Left ventricle myocardium inferior (tissue), 1 donor: ENCODE data around the gene AP4E1. TPM values are rescaled to one million over a fixed set of nuclear protein-coding genes. Genes with fewer than 3 reads are reported as not detected.

ENCODE experiments used
- DNase-seq: peaks from one replicate; pipeline ENCODE4 v3.0.0-alpha.2; 2020
- H3K27ac ChIP-seq: fragments of 200-600 bp; replicated peaks from 2 replicates; pipeline ENCODE4 v1.8.0; 2021
- H3K27me3 ChIP-seq: fragments of 200-600 bp; 2 replicates; pipeline ENCODE4 v1.8.0; 2021; ENCODE audit warnings: low read depth
- H3K36me3 ChIP-seq: fragments of 200-600 bp; 2 replicates; pipeline ENCODE4 v1.8.0; 2021
- H3K4me1 ChIP-seq: fragments of 200-600 bp; 2 replicates; pipeline ENCODE4 v1.8.0; 2021
- H3K4me3 ChIP-seq: fragments of 200-600 bp; 2 replicates; pipeline ENCODE4 v1.8.0; 2021; ENCODE audit warnings: mild to moderate bottlenecking, moderate library complexity
- H3K9me3 ChIP-seq: fragments of 200-600 bp; replicated peaks from 2 replicates; pipeline ENCODE4 v1.8.0; 2021
- CTCF ChIP-seq: fragments of 200-600 bp; IDR thresholded peaks from 2 replicates; pipeline ENCODE4 v1.8.0; 2021; ENCODE audit warnings: antibody characterized with exemption, mild to moderate bottlenecking, borderline replicate concordance
- intact Hi-C: fragments of 100-400 bp; cut with micrococcal nuclease; formaldehyde crosslinking; loops from one replicate; pipeline ENCODE4 v1.11.0; 2022
- total RNA-seq: library from RNA; stranded (reverse); fragmentation: NEBNext Ultra II Directional; extraction: Animal tissue kit (Norgen Biotek cat#: 25700); gene quantifications from one replicate; pipeline ENCODE4 v1.2.1, GENCODE V29; 2021
- donor health status: DM: no; HTN: yes; CAD: no; lungs with severe emphysema.

The AP4E1 gene
- total RNA-seq, 1 donor from 2014 or later = 8.0 TPM

- H3K4me1 ChIP-seq = peaks cover 26% of the 10 kb centered on the region
- TF ChIP-seq CTCF = no peak
- no peaks in the 10 kb centered on the region for H3K9me3 ChIP-seq
- intact Hi-C loops = no loop called here
- H3K36me3 ChIP-seq = peaks cover 43% of the 10 kb centered on the region
- no peak for DNase-seq
- no peaks in the 10 kb centered on the region for H3K27me3 ChIP-seq
- no peak overlapping the region for H3K27ac ChIP-seq
- H3K4me3 ChIP-seq = no peak overlapping the region
Observed at GRCh38 chr15:50993598-50993997, 85.1 kb downstream of the AP4E1 start.

- Histone ChIP-seq H3K4me3 (no peak overlapping the region), H3K27me3 (no peaks in the 10 kb centered on the region), H3K27ac (no peak overlapping the region), H3K9me3 (no peaks in the 10 kb centered on the region), H3K4me1 (peaks cover 8% of the 10 kb centered on the region), H3K36me3 (peaks cover 62% of the 10 kb centered on the region)
- intact Hi-C loops = no loop called here
- no peak for DNase-seq
- TF ChIP-seq CTCF = no peak
Observed at GRCh38 chr15:50996641-50997040, 88.2 kb downstream of the AP4E1 start.

- no peak for DNase-seq
- intact Hi-C loops = no loop called here
Observed at GRCh38 chr15:50997371-50998051, 89.0 kb downstream of the AP4E1 start.

GRCh38 chr15:51004103-51004551 is 95.6 kb downstream of the AP4E1 start:
- H3K4me3 ChIP-seq = no peak overlapping the region
- no peak overlapping the region for H3K27ac ChIP-seq
- TF ChIP-seq CTCF = no peak
- intact Hi-C loops = no loop called here
- peaks cover 18% of the 10 kb centered on the region for H3K9me3 ChIP-seq
- no peak for DNase-seq
- H3K27me3 ChIP-seq = no peaks in the 10 kb centered on the region
- H3K36me3 ChIP-seq = peaks cover 67% of the 10 kb centered on the region
- H3K4me1 ChIP-seq = no peaks in the 10 kb centered on the region

More at GRCh38 chr15:50997371-50998051, 89.0 kb downstream of the AP4E1 start:
- Histone ChIP-seq H3K36me3 (peaks cover 70% of the 10 kb centered on the region), H3K27me3 (no peaks in the 10 kb centered on the region), H3K9me3 (no peaks in the 10 kb centered on the region), H3K4me3 (no peak overlapping the region), H3K27ac (no peak overlapping the region), H3K4me1 (peaks cover 2% of the 10 kb centered on the region)
- no peak for TF ChIP-seq CTCF

GRCh38 chr15:51006336-51006985 is 98.0 kb downstream of the AP4E1 start:
- Histone ChIP-seq H3K4me1 (peaks cover 5% of the 10 kb centered on the region), H3K27ac (no peak overlapping the region), H3K36me3 (peaks cover 56% of the 10 kb centered on the region), H3K4me3 (no peak overlapping the region), H3K9me3 (peaks cover 31% of the 10 kb centered on the region), H3K27me3 (no peaks in the 10 kb centered on the region)
- no peak for TF ChIP-seq CTCF
- DNase-seq = no peak
- intact Hi-C loops = no loop called here
